H1 (cell line): ENCODE data around the gene CANX. TPM values are rescaled to one million over a fixed set of nuclear protein-coding genes. Genes with fewer than 3 reads are reported as not detected.
A peak's percentile ranks its signal among the peaks of the same experiment; 100 is the strongest.

Source experiments
- CHD7 ChIP-seq: fragments of 300-600 bp; sonication (generic); IDR thresholded peaks from 2 replicates; pipeline ENCODE4 v1.7.1; 2012; ENCODE audit warnings: low read length, moderate library complexity, mild to moderate bottlenecking, inconsistent platforms; ENCODE audit not compliant: insufficient replicate concordance
- GABPA ChIP-seq: IDR thresholded peaks from 2 replicates; pipeline ENCODE4 v1.6.1; 2011; ENCODE audit warnings: mild to moderate bottlenecking, low read length, moderate library complexity, borderline replicate concordance; ENCODE audit not compliant: insufficient read depth
- GTF2F1 ChIP-seq: IDR thresholded peaks from 2 replicates; pipeline ENCODE4 v1.6.1; 2012; ENCODE audit warnings: low read depth, low read length, improper control_type of control experiment, borderline replicate concordance
- TEAD4 ChIP-seq: IDR thresholded peaks from 2 replicates; pipeline ENCODE4 v1.6.1; 2012; ENCODE audit warnings: low read depth, low read length, inconsistent platforms, mixed read lengths
- polyA plus RNA-seq, 7 experiments: library from polyadenylated mRNA; depleted of rRNA in 3 of 7; stranded (reverse) in 5 of 7; unstranded in 2 of 7; fragments of >200 nt in 5 of 7; fragments of 200-250 nt in 2 of 7; gene quantifications; 1 replicate in 5 of 7; 2 replicates in 1 of 7; 4 replicates in 1 of 7; pipeline versions ENCODE4 v1.2.1 to v1.2.3, GENCODE V29; 2011 to 2013; ENCODE audit warnings: missing spikeins in 2 of 7, mixed read lengths in 2 of 7
- total RNA-seq: library from RNA; stranded (reverse); fragmentation: NEBNext Ultra II Directional; extraction: Animal tissue kit (Norgen Biotek cat#: 25700); gene quantifications from 2 replicates; pipeline ENCODE4 v1.2.1, GENCODE V29; 2021

Gene CANX
- total and polyA plus RNA-seq, 2 of the 8 experiments (the other 6 are each of a cell fraction or from before 2014, with no cell fraction given): 136 to 691 TPM

- TF ChIP-seq CHD7: no peak
- TF ChIP-seq GTF2F1: no peak
- 0 out of 2 replicates have a peak, but pooled peaks have one; percentile 4 for TF ChIP-seq TEAD4
- TF ChIP-seq GABPA: 0 out of 2 replicates have a peak, but pooled peaks have one; percentile 28
- TF ChIP-seq, all 59 proteins: peak for 13
These were observed 30.4 kb upstream of the CANX start (continued) for GRCh38 chr5:179668391-179668790.
